Adrenal gland (tissue), 5 donors: Measurements from ENCODE around the gene SGK2.

Source experiments
- CTCF ChIP-seq, 6 experiments: fragments of 450-650 bp in 4 of 6; fragments of 200-600 bp in 2 of 6; sonication (generic) in 1 of 6; IDR thresholded peaks; 1 replicate in 5 of 6; 2 replicates in 1 of 6; pipeline versions ENCODE4 v1.5.1 to v1.8.0; 2016 to 2021; ENCODE audit warnings: antibody characterized with exemption in 6 of 6, mild to moderate bottlenecking in 2 of 6, moderate library complexity in 1 of 6
- POLR2A ChIP-seq, 2 donors: fragments of 450-650 bp; IDR thresholded peaks; one replicate each; pipeline ENCODE4 v1.6.1; 2017; ENCODE audit warnings: antibody characterized with exemption in 2 of 2, mild to moderate bottlenecking in 2 of 2, moderate library complexity in 1 of 2
- donor health status: DM: no; HTN: no; CAD: no.

GRCh38 chr20:43529051-43529450, 29.8 kb upstream of the SGK2 start:
- TF ChIP-seq CTCF (IDR thresholded peaks at IDR 0.05) (no peak), POLR2A (IDR thresholded peaks at IDR 0.05) (no peak)
